HepG2 (cell line): Measurements from ENCODE around the gene NAPB. TPM values are rescaled to one million over a fixed set of nuclear protein-coding genes. Genes with fewer than 3 reads are reported as not detected.

Source experiments
- AGO1 ChIP-seq: fragments of 200-400 bp; formaldehyde crosslinking; IDR thresholded peaks from 2 replicates; pipeline ENCODE4 v1.6.1; 2017; ENCODE audit warnings: mild to moderate bottlenecking, low read depth, low read length, moderate library complexity; ENCODE audit not compliant: poor library complexity, severe bottlenecking
- BCL6 ChIP-seq: IDR thresholded peaks from 2 replicates; pipeline ENCODE4 v1.6.1; 2016; ENCODE audit warnings: missing genetic modification reagents, missing compliant biosample characterization
- KDM5A ChIP-seq: fragments of 200-600 bp; sonication (generic); IDR thresholded peaks from 2 replicates; pipeline ENCODE4 v1.7.0; 2018; ENCODE audit warnings: antibody characterized with exemption, mild to moderate bottlenecking, low read length, borderline replicate concordance
- NFIC ChIP-seq: IDR thresholded peaks from 2 replicates; pipeline ENCODE4 v1.6.1; 2012; ENCODE audit warnings: mild to moderate bottlenecking, low read length, inconsistent platforms
- NFKBIZ ChIP-seq: IDR thresholded peaks from 2 replicates; pipeline ENCODE4 v1.6.1; 2018; ENCODE audit warnings: missing genetic modification reagents, missing compliant biosample characterization
- TBX2 ChIP-seq: sonication (generic); formaldehyde crosslinking; IDR thresholded peaks from 2 replicates; pipeline ENCODE4 v1.5.0; 2020; ENCODE audit warnings: missing genetic modification reagents, mild to moderate bottlenecking, borderline replicate concordance
- YY1 ChIP-seq: IDR thresholded peaks from 2 replicates; pipeline ENCODE4 v1.6.1; 2011; ENCODE audit warnings: low read length, low read depth, moderate library complexity, mild to moderate bottlenecking; ENCODE audit not compliant: insufficient read depth, insufficient replicate concordance
- ZNF329 ChIP-seq: sonication (generic); formaldehyde crosslinking; IDR thresholded peaks from 2 replicates; pipeline ENCODE4 v1.9.0; 2021; ENCODE audit warnings: low read depth, mild to moderate bottlenecking, missing genetic modification reagents
- ZNF34 ChIP-seq: sonication (generic); formaldehyde crosslinking; IDR thresholded peaks from 2 replicates; pipeline ENCODE4 v1.4.0; 2020; ENCODE audit warnings: mild to moderate bottlenecking, missing genetic modification reagents, borderline replicate concordance
- ZNF543 ChIP-seq: sonication (generic); formaldehyde crosslinking; IDR thresholded peaks from 2 replicates; pipeline ENCODE4 v1.4.0; 2020; ENCODE audit warnings: mild to moderate bottlenecking, missing genetic modification reagents
- ZNF614 ChIP-seq: IDR thresholded peaks from 2 replicates; pipeline ENCODE4 v1.6.1; 2018; ENCODE audit warnings: missing biosample characterization, missing genetic modification reagents, inconsistent platforms, borderline replicate concordance
- polyA plus RNA-seq, 8 experiments: library from polyadenylated mRNA; depleted of rRNA in 3 of 8; stranded (reverse) in 7 of 8; unstranded in 1 of 8; fragments of >200 nt; fragmentation: Illumina TruSeq in 4 of 8; extraction: Trizol in 4 of 8; gene quantifications; 2 replicates each; pipeline versions ENCODE4 v1.2.1 to v1.2.3, GENCODE V29; 2011 to 2016; ENCODE audit warnings: low read depth in 4 of 8, missing spikeins in 1 of 8, mixed read lengths in 1 of 8; ENCODE audit not compliant: insufficient read depth in 1 of 8
- total RNA-seq, 5 experiments: library from RNA; depleted of rRNA; stranded (reverse); fragments of >200 nt; fragmentation: Illumina TruSeq; extraction: Trizol; gene quantifications; 2 replicates each; pipeline ENCODE4 v1.2.3, GENCODE V29; 2016; ENCODE audit warnings: low read depth in 1 of 5
- TF ChIP-seq, protein P1 (sequence below): sonication (generic); formaldehyde crosslinking; IDR thresholded peaks from 2 replicates; pipeline ENCODE4 v1.4.0; 2020; ENCODE audit warnings: missing genetic modification reagents, borderline replicate concordance
- TF ChIP-seq, protein P2 (sequence below): sonication (generic); formaldehyde crosslinking; IDR thresholded peaks from 2 replicates; pipeline ENCODE4 v1.5.1; 2020; ENCODE audit warnings: missing genetic modification reagents, mild to moderate bottlenecking, borderline replicate concordance
- TF ChIP-seq, protein P3 (sequence below): sonication (generic); formaldehyde crosslinking; IDR thresholded peaks from 2 replicates; pipeline ENCODE4 v1.4.0; 2020; ENCODE audit warnings: low read depth, mild to moderate bottlenecking, missing genetic modification reagents
- TF ChIP-seq, protein P4 (sequence below): sonication (generic); formaldehyde crosslinking; conservative IDR thresholded peaks from 2 replicates; pipeline ENCODE4 v1.4.0; 2020; ENCODE audit warnings: missing genetic modification reagents

Gene NAPB
- total and polyA plus RNA-seq, 2 of the 13 experiments (the other 11 are each of a cell fraction or from before 2014, with no cell fraction given), result 15.2 to 16.1 TPM

DNA sequence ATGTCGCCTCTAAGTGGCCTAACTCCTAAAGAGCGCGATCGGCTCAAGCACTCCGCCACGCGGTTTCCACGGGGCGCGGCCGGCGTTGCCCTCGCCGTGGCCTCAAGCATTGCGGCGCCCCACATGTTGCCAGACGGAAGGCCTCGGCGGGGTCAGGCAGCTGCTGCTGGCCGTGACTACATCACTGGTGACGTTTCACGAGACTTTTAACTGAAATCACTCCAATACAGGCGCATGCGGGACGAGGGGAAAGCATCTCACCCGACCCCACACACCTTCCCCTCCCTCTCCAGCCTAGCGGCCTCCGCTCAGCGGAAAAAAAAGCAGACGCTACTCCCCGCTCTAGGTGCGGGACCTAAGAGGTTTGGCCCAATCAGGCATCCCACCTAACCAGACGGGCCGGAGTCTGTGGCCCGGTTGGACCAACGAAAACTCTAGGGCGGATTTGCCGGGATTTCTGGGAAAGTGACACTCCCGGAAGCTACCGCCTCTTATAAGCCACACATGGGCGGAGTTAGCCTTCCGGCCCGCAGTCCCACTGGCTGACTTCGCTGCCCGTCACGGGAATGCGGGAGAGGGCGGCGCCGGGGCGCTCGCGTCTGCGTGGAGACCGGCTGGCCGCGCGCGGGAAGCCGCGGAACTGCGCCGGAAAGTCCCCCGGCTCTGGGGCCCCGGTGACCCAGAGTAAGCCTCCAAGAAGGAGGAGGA is 70.9 kb downstream of the NAPB start, which contains the start of gene NXT1 (continued):
- TF ChIP-seq, protein P1, sequence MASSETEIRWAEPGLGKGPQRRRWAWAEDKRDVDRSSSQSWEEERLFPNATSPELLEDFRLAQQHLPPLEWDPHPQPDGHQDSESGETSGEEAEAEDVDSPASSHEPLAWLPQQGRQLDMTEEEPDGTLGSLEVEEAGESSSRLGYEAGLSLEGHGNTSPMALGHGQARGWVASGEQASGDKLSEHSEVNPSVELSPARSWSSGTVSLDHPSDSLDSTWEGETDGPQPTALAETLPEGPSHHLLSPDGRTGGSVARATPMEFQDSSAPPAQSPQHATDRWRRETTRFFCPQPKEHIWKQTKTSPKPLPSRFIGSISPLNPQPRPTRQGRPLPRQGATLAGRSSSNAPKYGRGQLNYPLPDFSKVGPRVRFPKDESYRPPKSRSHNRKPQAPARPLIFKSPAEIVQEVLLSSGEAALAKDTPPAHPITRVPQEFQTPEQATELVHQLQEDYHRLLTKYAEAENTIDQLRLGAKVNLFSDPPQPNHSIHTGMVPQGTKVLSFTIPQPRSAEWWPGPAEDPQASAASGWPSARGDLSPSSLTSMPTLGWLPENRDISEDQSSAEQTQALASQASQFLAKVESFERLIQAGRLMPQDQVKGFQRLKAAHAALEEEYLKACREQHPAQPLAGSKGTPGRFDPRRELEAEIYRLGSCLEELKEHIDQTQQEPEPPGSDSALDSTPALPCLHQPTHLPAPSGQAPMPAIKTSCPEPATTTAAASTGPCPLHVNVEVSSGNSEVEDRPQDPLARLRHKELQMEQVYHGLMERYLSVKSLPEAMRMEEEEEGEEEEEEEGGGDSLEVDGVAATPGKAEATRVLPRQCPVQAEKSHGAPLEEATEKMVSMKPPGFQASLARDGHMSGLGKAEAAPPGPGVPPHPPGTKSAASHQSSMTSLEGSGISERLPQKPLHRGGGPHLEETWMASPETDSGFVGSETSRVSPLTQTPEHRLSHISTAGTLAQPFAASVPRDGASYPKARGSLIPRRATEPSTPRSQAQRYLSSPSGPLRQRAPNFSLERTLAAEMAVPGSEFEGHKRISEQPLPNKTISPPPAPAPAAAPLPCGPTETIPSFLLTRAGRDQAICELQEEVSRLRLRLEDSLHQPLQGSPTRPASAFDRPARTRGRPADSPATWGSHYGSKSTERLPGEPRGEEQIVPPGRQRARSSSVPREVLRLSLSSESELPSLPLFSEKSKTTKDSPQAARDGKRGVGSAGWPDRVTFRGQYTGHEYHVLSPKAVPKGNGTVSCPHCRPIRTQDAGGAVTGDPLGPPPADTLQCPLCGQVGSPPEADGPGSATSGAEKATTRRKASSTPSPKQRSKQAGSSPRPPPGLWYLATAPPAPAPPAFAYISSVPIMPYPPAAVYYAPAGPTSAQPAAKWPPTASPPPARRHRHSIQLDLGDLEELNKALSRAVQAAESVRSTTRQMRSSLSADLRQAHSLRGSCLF, result peak; percentile 41; the same call in 1 of the 2 replicates
- TF ChIP-seq ZNF614 (CRISPR knock-in tag) (peak; percentile 9; the same call in 1 of the 2 replicates), ZNF329 (0 out of 2 replicates have a peak, but pooled peaks have one; percentile 26), KDM5A (peak; percentile 32; the same call in 1 of the 2 replicates), AGO1 (peak; percentile 76), TBX2 (no peak; the same call in 1 of the 2 replicates), ZNF34 (CRISPR knock-in tag) (no peak; the same call in 1 of the 2 replicates), BCL6 (peak; percentile 60; the same call in 1 of the 2 replicates), NFKBIZ (CRISPR knock-in tag) (peak; percentile 47), YY1 (peak; percentile 59), NFIC (no peak), ZNF543 (CRISPR knock-in tag) (peak; percentile 74)
- TF ChIP-seq, protein P2, sequence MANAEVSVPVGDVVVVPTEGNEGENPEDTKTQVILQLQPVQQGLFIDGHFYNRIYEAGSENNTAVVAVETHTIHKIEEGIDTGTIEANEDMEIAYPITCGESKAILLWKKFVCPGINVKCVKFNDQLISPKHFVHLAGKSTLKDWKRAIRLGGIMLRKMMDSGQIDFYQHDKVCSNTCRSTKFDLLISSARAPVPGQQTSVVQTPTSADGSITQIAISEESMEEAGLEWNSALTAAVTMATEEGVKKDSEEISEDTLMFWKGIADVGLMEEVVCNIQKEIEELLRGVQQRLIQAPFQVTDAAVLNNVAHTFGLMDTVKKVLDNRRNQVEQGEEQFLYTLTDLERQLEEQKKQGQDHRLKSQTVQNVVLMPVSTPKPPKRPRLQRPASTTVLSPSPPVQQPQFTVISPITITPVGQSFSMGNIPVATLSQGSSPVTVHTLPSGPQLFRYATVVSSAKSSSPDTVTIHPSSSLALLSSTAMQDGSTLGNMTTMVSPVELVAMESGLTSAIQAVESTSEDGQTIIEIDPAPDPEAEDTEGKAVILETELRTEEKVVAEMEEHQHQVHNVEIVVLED (CRISPR knock-in tag), result peak; percentile 92
- TF ChIP-seq, protein P3, sequence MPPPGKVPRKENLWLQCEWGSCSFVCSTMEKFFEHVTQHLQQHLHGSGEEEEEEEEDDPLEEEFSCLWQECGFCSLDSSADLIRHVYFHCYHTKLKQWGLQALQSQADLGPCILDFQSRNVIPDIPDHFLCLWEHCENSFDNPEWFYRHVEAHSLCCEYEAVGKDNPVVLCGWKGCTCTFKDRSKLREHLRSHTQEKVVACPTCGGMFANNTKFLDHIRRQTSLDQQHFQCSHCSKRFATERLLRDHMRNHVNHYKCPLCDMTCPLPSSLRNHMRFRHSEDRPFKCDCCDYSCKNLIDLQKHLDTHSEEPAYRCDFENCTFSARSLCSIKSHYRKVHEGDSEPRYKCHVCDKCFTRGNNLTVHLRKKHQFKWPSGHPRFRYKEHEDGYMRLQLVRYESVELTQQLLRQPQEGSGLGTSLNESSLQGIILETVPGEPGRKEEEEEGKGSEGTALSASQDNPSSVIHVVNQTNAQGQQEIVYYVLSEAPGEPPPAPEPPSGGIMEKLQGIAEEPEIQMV, result peak; percentile 74
- TF ChIP-seq, protein P4, sequence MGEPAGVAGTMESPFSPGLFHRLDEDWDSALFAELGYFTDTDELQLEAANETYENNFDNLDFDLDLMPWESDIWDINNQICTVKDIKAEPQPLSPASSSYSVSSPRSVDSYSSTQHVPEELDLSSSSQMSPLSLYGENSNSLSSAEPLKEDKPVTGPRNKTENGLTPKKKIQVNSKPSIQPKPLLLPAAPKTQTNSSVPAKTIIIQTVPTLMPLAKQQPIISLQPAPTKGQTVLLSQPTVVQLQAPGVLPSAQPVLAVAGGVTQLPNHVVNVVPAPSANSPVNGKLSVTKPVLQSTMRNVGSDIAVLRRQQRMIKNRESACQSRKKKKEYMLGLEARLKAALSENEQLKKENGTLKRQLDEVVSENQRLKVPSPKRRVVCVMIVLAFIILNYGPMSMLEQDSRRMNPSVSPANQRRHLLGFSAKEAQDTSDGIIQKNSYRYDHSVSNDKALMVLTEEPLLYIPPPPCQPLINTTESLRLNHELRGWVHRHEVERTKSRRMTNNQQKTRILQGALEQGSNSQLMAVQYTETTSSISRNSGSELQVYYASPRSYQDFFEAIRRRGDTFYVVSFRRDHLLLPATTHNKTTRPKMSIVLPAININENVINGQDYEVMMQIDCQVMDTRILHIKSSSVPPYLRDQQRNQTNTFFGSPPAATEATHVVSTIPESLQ (CRISPR knock-in tag), result no peak; the same call in none of the 2 replicates
